DMS153 (cell line): Measurements from ENCODE around the gene TSGA10.
A peak's percentile ranks its signal among the peaks of the same experiment; 100 is the strongest.
"Not testable (repeated sequence)": the region's sequence is repeated elsewhere in the genome, so short reads cannot be mapped to it uniquely, and the experiment has no call there.

Experiments
- DNase-seq: peaks from one replicate; lab custom pipeline; 2025; lab: John Stamatoyannopoulos, UW

Gene TSGA10, protein sequence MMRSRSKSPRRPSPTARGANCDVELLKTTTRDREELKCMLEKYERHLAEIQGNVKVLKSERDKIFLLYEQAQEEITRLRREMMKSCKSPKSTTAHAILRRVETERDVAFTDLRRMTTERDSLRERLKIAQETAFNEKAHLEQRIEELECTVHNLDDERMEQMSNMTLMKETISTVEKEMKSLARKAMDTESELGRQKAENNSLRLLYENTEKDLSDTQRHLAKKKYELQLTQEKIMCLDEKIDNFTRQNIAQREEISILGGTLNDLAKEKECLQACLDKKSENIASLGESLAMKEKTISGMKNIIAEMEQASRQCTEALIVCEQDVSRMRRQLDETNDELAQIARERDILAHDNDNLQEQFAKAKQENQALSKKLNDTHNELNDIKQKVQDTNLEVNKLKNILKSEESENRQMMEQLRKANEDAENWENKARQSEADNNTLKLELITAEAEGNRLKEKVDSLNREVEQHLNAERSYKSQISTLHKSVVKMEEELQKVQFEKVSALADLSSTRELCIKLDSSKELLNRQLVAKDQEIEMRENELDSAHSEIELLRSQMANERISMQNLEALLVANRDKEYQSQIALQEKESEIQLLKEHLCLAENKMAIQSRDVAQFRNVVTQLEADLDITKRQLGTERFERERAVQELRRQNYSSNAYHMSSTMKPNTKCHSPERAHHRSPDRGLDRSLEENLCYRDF

DNA sequence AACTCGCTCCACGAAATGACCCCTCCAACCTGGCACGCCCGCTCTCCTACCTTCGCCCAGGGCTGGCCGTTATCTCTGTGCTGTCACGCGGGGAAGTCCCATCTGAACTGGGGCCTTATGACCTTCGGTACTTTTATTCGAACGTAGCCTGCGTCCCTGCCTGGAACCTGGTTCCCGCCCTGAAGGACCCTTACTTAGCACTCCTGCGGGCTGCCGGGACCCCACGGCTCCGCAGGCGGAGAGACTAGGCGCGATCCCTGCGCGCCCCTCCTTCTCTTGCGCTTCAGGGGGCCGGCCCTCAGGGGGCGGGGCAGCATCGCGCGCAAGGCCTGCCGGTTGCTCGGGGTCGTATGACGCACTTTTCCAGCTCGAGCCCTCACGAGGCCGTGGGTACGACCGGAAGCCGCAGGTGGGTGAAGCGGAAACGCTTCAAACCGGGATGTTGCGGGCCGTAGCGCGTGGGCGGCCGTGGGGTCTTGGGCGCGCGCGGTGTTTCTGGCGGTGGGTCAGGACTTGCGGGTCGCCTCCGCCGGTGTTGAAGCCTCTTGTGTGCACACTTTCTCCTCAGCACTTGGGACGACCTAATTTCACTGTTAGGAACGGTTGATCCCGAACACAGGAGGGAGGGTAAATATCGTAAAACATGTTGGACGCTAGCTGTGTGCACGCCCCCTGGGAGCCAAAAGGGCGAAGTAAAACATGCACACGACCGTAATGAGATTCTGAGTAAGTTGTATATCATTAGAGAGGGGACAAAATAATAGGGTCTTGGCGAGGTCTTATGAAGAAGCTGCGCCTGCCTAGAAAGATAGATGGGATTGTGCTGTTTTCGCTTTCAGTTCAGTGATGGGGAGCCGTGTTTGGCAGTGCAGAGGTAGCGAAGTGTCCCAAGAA lies at the start of gene TSGA10, which contains the start of gene LIPT1:
Gene TSGA10 (minus strand): TSS at position 300 of the 894 bp plus-strand sequence. CDS start 45,503 bp downstream, outside the sequence.
Gene LIPT1 (plus strand): TSS at position 325 of the 894 bp plus-strand sequence. CDS start 6,991 bp downstream, outside the sequence.
- peak; percentile 87 for DNase-seq

DNA sequence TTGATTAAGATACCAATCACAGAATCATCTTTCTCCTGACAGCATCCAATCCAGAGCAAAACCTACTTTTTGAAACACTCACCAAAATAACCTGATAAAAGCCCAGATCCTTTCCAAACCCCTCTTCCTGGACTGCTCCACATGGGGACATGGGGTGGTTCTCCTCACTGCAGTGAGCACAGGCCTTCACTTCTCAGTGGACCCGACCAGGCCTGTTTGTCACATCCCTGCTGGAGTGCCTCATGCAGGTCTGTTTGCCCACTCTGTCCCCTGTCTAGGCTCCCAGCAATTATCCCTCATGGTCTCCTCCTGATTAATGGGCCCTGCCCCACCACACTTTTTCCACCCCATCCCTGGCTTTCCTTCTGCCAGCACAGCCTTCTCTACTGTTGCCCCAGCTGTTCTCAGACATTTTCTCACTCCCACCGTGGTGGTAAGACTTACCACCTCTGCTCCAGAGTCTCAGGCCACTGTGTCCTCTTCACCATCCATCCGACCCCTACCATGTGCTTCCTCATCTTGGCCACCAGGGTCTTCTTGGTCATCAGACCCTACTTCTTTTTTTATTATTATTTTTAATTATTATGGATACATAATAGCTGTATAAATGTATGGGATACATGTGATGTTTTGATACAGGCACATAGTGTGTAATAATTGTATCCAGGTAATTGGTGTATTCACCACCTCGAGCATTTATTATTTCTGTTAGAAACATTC lies 47.4 kb upstream of the TSGA10 start:
- DNase-seq = no peak

DNA sequence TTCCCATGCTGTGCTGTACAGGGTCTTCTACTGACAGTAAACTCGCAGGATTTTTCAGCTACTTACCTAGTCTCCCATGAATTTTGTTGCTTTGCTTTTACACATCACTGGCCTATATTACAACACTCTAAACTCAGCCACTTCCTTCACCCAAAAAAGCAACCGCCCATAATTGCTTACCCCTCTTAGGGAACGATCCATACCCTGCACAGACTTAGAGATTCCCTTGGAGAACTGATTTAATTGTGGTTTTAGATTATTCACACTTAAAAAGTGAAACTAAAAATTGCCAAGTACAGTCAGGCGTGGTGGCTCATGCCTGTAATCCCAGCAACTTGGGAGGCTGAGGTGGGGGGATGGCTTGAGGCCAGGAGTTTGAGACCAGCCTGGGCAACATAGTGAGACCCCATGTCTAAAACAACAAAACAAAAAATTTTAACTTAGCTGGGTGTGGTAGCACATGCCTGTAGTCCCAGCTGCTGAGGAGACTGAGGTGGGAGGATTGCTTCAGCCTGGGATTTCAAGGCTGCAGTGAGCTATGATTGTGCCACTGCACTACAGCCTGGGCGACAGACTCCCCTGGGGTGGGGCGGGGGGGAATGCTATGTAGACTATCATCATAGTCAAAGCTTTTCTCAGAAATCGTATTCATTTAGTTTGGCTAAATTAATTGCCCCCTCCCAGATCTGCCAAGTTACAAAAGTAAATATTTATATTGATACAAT lies 45.5 kb upstream of the TSGA10 start:
- DNase-seq = no peak

DNA sequence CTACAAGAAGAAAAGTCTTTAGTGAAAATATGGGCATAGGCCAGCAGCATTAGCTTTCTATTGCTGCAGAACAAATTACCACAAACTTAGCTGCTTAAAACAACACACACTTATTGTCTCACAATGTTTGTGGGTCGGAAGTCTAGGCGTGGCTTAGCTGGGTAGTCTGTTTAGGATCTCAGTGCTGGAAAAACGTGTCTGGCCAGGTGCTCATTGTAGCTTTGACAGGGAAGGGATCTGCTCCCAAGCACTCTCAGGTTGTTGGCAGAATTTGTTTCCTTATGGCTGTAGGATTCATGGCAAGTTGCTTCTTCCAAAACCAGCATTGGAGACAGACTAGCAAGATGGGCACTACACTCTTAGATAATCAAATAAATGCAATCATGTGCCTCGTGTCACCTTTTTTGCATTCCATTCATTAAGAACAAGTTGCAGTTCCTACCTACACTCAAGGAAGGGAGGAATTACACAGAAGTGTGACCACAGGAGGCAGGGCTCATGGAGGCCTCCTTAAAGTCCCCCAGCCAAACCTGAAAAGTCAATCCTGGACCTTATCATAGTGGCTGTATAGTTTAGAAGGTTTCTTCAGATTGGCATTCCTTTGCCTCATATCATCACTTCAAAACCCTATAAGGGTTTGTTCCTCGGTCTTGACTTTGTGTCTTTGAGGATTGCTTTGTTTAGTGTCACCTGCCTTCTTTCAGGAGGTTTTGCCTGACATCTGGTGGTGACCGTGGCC lies 43.5 kb upstream of the TSGA10 start:
- DNase-seq = no peak

DNA sequence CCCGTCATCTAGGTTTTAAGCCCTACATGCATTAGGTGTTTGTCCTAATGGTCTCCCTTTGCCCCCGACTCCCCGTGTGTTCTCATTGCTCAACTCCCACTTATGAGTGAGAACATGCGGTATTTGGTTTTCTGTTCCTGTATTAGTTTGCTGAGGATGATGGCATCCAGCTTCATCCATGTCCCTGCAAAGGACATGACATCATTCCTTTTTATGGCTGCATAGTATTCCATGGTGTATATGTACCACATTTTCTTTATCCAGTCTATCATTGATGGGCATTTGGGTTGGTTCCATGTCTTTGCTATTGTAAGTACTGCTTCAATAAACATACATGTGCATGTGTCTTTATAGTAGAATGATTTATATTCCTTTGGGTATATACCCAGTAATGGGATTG lies 37.6 kb upstream of the TSGA10 start:
- not testable (repeated sequence) for DNase-seq

DNA sequence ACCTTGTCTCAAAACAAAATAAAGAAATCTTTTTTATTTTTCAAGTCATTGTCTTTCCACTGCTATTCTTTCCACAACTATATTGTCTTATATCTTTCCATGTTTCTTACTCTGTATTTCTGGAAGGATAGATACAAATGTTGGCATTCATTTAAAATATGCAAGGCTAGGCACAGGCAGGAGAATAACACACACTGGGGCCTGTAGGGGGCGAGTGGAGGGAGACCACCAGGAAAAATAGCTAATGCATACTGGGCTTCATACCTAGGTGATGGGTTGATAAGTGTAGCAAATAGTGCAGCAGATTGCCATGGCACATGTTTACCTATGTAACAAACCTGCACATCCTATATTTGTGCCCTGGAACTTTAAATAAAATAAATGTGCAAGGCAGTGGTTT lies 35.8 kb upstream of the TSGA10 start:
- DNase-seq = no peak

DNA sequence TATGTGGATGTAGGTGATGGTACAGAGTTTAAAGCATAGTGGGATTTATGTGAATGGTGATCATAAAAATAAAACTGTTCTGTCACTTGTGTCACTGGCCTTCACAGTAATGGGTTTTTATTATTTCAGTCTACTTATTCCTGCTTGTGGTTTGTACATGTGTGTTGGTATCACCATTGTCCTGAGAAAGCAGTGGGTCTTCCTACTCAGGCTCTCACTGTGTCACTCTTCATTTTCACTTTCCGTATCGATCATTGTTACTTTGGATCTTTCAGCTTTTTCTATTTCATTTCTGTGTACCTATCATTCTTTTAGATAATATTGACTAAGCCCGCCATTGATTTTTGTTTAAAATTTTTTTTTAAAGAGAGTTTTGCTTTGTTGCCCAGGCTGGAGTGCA lies 33.6 kb upstream of the TSGA10 start:
- no peak for DNase-seq

DNA sequence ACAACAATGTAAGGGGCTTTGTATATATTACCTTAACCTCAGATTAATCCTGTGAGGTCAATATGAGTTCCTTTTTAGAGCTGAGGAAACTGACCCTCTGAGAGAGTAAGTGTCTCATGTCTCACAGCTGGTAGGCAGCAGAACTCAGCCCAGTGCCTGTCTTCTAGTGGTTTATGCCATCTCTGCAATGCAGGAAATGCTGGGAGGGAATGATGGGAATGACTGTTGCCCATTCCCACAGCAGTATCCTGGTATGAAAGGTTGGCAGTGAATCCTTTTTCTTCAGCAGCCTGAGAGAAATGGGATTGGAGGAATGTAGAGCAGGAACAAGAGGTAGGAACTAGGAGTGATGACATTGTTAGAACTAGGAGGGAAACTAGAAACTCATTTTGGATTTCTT lies 32.3 kb upstream of the TSGA10 start:
- no peak for DNase-seq

DNA sequence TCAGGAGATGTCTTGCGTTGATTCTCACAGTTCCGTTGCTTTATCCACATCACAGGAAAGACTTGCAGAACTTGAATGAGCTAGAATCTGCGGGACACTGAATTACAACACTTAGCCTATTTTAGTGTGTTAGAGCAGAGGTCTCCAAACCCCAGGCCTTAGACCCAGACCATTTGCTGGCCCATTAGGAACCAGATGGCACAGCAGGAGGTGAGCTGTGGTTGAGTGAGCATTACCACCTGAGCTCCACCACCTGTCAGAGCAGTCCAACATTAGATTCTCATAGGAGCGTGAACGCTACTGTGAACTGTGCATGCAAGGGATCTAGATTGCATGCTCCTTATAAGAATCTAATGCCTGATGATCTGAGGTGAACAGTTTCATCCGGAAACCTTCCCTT lies 30.1 kb upstream of the TSGA10 start:
- DNase-seq = no peak

DNA sequence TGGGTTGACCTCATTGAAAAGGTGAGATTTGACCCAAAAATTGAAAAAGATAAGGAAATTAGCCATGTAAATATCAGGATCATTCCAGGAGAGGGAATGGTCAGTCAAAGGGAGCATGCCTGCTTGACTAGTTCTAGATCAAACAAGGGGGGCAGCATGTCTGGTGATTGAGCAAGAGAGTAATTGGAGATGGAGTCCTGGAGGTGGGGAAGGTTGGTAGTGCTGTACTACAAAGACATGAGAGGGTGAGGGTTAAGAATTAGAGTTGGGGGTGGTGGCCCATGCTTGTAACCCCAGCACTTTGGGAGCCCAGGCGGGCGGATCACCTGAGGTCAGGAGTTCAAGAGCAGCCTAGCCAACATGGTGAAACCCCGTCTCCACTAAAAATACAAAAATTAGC lies 28.3 kb upstream of the TSGA10 start:
- DNase-seq = no peak

DNA sequence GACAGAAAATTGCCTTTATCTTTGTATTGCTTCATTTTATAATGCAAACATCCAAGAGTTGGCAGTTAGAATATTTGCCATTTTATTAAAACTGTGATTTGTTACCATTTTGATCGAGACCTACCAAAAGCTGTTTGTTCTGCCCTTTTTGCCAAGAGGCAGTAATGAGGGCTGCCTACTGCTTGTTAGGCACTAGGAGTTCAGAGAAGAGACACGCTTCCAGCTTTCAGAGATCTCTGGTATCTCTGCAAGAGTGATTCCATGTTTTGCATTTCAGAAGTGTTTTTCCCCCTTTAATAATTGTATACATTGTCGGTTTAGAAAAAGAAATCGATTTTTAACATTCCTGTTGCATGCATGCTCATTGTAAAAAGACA lies 26.9 kb upstream of the TSGA10 start:
- no peak for DNase-seq

DNA sequence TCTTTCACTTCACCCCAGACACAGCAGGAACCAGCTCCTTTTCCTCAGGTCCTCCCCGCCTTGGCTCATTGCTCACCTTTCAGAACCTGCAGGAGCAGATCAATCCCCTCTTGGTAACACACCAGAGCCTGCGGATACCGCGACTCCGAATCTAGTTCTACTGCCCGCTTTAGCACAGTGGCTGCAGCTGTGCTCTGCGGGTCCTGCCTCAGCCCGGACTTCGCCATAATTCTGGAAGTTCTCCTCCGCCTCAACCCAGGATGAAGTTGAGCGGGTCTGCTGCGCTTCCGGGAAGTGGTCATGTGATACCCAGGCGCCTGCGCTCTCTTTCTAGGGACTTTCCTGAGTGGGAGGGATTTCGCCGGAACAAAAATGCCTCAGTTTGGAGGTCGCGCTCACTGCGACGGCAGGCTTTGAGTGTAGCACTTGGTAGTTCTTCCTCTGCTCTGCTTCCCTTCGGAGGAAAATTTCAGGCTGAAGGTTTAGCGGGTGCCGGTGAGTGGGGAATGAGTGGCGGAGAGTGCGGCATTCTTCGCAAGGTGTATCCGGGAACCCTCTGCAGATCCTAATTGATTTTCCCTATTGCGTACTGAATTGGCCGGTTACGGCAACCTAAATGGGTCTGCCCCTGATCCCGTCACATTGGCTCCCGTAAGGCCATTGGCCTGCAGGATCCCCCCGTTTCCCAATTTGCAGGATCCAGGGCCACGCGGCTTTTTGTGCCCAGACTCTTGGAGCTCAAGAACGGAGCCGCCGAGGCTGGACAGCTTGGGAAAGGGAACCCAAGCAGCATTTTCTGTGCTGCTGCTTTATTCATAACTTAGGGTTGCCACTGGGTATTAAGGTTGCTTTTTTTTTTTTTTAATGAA lies 26.2 kb upstream of the TSGA10 start, which contains the start of the genes MITD1 and MRPL30:
Gene MITD1 (minus strand): TSS at position 304 of the 869 bp plus-strand sequence. CDS start 77 bp downstream, at position 227.
Gene MRPL30 (plus strand): TSS at position 430 of the 869 bp plus-strand sequence. CDS start 5,020 bp downstream, outside the sequence.
- peak; percentile 90 for DNase-seq

DNA sequence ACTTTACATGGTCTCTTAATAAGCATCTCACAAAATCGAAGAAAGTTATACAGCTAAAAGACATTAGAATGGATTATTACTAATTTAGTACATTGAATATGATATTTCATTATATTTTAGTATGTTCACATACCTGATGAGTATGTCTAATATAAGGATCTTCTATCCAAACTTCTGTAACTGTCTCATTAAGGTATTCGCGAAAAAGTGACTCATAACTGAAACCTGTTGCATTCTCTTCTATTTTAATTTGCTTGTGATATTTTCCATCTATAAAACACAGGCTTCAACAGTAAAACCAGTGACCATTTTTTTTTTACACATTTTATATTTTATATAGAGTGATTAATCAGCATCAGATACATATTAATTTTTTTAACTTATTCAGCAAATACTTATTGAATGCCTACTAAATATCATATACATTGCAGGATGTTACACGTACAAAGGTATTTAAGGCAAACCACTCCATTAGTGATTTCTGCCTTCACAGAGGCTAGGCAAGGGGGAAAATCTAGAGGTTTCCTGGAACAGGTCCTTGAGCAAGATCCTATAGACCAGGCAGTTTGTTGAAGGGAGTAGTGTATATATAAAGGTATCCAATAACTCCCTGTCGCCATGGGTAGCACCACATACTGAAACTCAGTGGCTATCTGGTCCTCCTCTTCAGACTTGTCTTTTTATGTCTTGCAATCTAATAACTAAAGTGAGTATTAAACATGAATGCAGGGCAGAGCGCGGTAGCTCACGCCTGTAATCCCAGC lies 16.8 kb upstream of the TSGA10 start:
- no peak for DNase-seq

DNA sequence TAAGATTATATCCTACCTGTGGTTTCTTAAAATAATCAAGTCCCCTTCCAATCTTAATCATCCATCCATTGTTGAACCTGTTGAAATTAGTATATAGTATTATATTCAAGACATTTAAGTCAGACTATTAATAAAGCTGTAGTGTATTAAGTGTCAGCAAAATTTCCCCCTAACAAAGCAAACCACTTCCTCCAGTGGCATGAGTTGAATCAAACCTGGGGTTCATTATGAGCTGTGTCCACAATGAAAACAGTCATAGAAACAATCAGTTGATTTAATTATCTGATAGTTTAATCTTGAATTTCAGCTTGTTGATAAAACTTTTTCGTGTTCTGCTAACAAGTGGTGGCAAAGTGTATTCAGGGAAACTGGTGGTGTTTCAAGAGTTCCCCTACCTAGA lies 14.8 kb upstream of the TSGA10 start:
- no peak for DNase-seq

DNA sequence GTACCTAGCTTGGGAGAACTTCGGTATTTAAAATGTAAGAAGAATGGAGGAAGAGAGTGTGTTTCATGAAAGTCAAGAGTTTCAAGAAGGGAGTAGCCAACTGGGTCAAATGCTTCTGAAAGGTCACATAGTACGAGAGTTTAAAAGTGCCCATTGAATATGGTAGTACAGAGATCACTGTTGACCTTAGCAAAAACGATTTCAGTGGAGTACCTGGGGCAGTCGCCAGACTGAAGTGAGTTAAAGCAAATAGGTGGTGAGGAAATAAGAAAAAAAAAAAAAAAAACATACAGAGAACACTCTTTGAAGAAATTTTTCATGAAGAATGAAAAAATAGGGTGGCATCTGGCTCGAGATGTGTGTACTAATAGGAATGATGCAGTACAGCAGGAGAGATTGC lies 11.5 kb upstream of the TSGA10 start:
- no peak for DNase-seq

DNA sequence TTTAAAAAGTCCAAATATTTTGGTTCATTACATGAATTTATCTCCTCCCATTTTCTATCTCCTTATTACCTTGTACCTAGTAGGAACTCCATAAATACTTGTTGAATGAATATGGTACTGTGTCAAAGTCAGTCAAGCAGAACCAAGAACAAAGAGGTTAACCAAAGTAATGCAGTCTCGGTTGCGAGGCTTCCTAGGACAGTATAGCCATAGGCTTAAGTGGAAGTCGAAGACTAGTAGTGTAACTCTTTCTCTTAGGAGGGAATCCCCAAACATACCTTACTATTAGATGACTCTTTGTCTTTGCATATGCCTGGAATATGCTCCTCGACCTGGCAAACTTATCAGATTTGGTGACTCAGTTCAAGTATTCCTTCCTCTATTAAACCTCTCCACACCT lies 4.9 kb upstream of the TSGA10 start:
- no peak for DNase-seq

DNA sequence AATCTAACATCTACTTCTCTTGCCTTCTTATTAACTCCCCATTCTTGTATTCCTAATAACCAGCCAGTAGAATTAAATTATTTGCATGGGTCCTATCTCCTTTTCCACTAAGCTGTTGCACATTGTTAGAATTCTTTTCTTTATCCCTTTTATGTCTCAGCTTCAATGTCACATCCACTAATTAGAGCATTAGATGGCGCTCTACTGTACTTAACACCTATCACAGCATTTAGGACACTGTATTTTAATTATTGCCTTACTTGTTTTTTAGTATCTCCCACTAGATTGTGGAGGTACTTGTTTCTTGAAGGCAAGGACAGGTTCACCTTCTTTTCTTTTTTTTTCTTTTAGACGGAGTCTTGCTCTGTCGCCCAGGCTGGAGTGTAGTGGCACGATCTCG lies 3.9 kb upstream of the TSGA10 start:
- no peak for DNase-seq

DNA sequence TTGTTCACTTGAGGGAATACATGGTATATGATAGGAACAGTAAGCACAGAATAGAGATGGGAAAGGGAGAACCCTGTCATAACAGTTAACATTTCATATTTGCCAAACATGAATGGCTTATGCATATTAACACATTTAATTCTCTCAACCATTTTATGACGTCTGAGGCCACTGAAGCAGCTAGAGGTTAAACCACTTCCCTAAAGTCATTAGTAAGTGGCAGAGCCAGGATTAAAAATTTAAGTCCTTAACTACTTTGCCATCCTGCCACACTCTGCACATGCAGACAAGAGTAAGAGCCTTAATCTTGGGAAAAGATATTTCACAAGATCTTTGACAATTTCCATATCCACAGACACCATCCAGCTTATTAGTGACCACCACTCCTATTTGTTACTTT lies 2.1 kb upstream of the TSGA10 start:
- DNase-seq = no peak
